Stimulated activated CD4-positive, alpha-beta T cell treated with anti-CD3 and anti-CD28 coated beads, TNF-alpha, amount 100 ng/mL, for 1 hour (primary cell): Measurements from ENCODE around the gene ETV1.

Source experiments
- DNase-seq, 3 donors: peaks; one replicate each; pipeline ENCODE4 v3.0.0-alpha.2; 2020; ENCODE audit warnings: low read depth in 3 of 3, low spot score in 1 of 3

ETV1 gene

GRCh38 chr7:13989126-13989948, at the start of gene ETV1:
Gene ETV1, minus strand, starts transcription at chr7:13989666. Its CDS starts 614 bp downstream, at chr7:13989052.
- no peak for DNase-seq

- no peak for DNase-seq
Measured at GRCh38 chr7:14024406-14024805, 34.9 kb upstream of the ETV1 start.

- no peak for DNase-seq
Measured at GRCh38 chr7:14023838-14024237, 34.4 kb upstream of the ETV1 start.

GRCh38 chr7:14023342-14023741, 33.9 kb upstream of the ETV1 start:
- DNase-seq: no peak

GRCh38 chr7:14021069-14021468, 31.6 kb upstream of the ETV1 start:
- no peak for DNase-seq

- DNase-seq: no peak
Measured at GRCh38 chr7:14020339-14020900, 31.0 kb upstream of the ETV1 start.

GRCh38 chr7:14018751-14019150, 29.3 kb upstream of the ETV1 start:
- no peak for DNase-seq

GRCh38 chr7:14016950-14017349, 27.5 kb upstream of the ETV1 start:
- no peak for DNase-seq

GRCh38 chr7:14013898-14014297, 24.4 kb upstream of the ETV1 start:
- no peak for DNase-seq

GRCh38 chr7:14009453-14010418, 20.3 kb upstream of the ETV1 start:
- no peak for DNase-seq

GRCh38 chr7:14001139-14001538, 11.7 kb upstream of the ETV1 start:
- DNase-seq: no peak

GRCh38 chr7:14000247-14000646, 10.8 kb upstream of the ETV1 start:
- no peak for DNase-seq

- no peak for DNase-seq
Measured at GRCh38 chr7:13998866-13999265, 9.4 kb upstream of the ETV1 start.

GRCh38 chr7:13992596-13992964, 3.1 kb upstream of the ETV1 start:
- no peak for DNase-seq

GRCh38 chr7:13991791-13992595, 2.5 kb upstream of the ETV1 start:
- DNase-seq: no peak

- peak; percentile 13 to 26 (median 21) for DNase-seq
Measured at GRCh38 chr7:13990984-13991790, 1.7 kb upstream of the ETV1 start.

- no peak for DNase-seq
Measured at GRCh38 chr7:13990319-13990983, 985 bp upstream of the ETV1 start.

- DNase-seq: no peak
Measured at GRCh38 chr7:13989949-13990305, 461 bp upstream of the ETV1 start.

GRCh38 chr7:13988731-13989125, 738 bp downstream of the ETV1 start:
- no peak for DNase-seq

- no peak for DNase-seq
Measured at GRCh38 chr7:13988065-13988464, 1.4 kb downstream of the ETV1 start.
